CD4-positive, alpha-beta memory T cell (primary cell): ENCODE measurements around the gene PSPC1. TPM values are rescaled to one million over a fixed set of nuclear protein-coding genes. Genes with fewer than 3 reads are reported as not detected.

Experiments used
- CTCF ChIA-PET: fragments of 350-600 bp; sonication (Branson Sonifier 250); formaldehyde crosslinking; loops from one replicate; lab custom pipeline; 2021; ENCODE audit warnings: inconsistent platforms; ENCODE audit not compliant: partially characterized antibody; lab: Charles Lee
- POLR2A ChIA-PET: fragments of 350-600 bp; sonication (Branson Sonifier 250); formaldehyde crosslinking; loops from one replicate; lab custom pipeline; 2021; ENCODE audit not compliant: partially characterized antibody; lab: Charles Lee
- DNase-seq, 5 donors: peaks; one replicate each; pipeline versions ENCODE4 v3.0.0 to v3.0.0-alpha.2; 2020 to 2022; ENCODE audit warnings: mixed read lengths in 1 of 5
- H3K27ac ChIP-seq: one replicate; pipeline ENCODE4 v1.7.0; 2013; ENCODE audit warnings: low read depth, low read length
- H3K27me3 ChIP-seq: 2 replicates; pipeline ENCODE4 v1.7.0; 2013; ENCODE audit warnings: mild to moderate bottlenecking, low read length, moderate library complexity; ENCODE audit not compliant: insufficient read depth
- H3K36me3 ChIP-seq: 2 replicates; pipeline ENCODE4 v1.7.0; 2013; ENCODE audit warnings: mild to moderate bottlenecking, low read length, moderate library complexity; ENCODE audit not compliant: insufficient read depth
- H3K4me1 ChIP-seq: 2 replicates; pipeline ENCODE4 v1.7.0; 2013; ENCODE audit warnings: mild to moderate bottlenecking, low read length, moderate library complexity; ENCODE audit not compliant: insufficient read depth
- H3K4me3 ChIP-seq, 2 donors: one replicate each; pipeline ENCODE4 v1.7.0; 2013; ENCODE audit warnings: low read length in 2 of 2, mild to moderate bottlenecking in 1 of 2
- H3K9me3 ChIP-seq, 2 donors: one replicate each; pipeline ENCODE4 v1.7.0; 2013; ENCODE audit warnings: low read length in 2 of 2, control low read depth in 1 of 2; ENCODE audit not compliant: control insufficient read depth in 1 of 2
- H3K27ac Mint-ChIP-seq, 7 donors: one replicate each; pipeline ENCODE4 v1.8.0; 2020 to 2021; ENCODE audit warnings: mixed read lengths in 7 of 7, mild to moderate bottlenecking in 6 of 7, inconsistent platforms in 3 of 7, moderate library complexity in 3 of 7
- H3K27me3 Mint-ChIP-seq, 2 donors: one replicate each; pipeline ENCODE4 v1.8.0; 2020 to 2021; ENCODE audit warnings: mixed read lengths in 2 of 2
- H3K36me3 Mint-ChIP-seq, 2 donors: one replicate each; pipeline ENCODE4 v1.8.0; 2020 to 2021; ENCODE audit warnings: mixed read lengths in 2 of 2, inconsistent platforms in 1 of 2, mild to moderate bottlenecking in 1 of 2
- H3K4me1 Mint-ChIP-seq, 4 donors: one replicate each; pipeline ENCODE4 v1.8.0; 2020 to 2021; ENCODE audit warnings: mixed read lengths in 4 of 4, mild to moderate bottlenecking in 1 of 4
- H3K4me3 Mint-ChIP-seq, 8 donors: one replicate each; pipeline ENCODE4 v1.8.0; 2020 to 2021; ENCODE audit warnings: mixed read lengths in 8 of 8, mild to moderate bottlenecking in 7 of 8, moderate library complexity in 6 of 8, inconsistent platforms in 3 of 8
- H3K9me3 Mint-ChIP-seq, 8 donors: one replicate each; pipeline ENCODE4 v1.8.0; 2020 to 2021; ENCODE audit warnings: mixed read lengths in 8 of 8, mild to moderate bottlenecking in 5 of 8, inconsistent platforms in 3 of 8, moderate library complexity in 1 of 8
- intact Hi-C: fragments of 100-400 bp; cut with micrococcal nuclease; formaldehyde crosslinking; loops from one replicate; pipeline ENCODE4 v1.15.1; 2023
- polyA plus RNA-seq, 2 donors: library from polyadenylated mRNA; unstranded; fragments of 300-500 nt; fragmentation: Illumina TruSeq; gene quantifications; one replicate each; pipeline ENCODE4 v1.2.3, GENCODE V29; 2021
- total RNA-seq, 2 experiments: library from RNA; stranded (reverse); gene quantifications; one replicate each; pipeline ENCODE4 v1.2.3, GENCODE V29; 2021

PSPC1 gene
- total and polyA plus RNA-seq, 4 experiments from 2014 or later: 29.2 to 82.2 (median 58.2) TPM

DNA sequence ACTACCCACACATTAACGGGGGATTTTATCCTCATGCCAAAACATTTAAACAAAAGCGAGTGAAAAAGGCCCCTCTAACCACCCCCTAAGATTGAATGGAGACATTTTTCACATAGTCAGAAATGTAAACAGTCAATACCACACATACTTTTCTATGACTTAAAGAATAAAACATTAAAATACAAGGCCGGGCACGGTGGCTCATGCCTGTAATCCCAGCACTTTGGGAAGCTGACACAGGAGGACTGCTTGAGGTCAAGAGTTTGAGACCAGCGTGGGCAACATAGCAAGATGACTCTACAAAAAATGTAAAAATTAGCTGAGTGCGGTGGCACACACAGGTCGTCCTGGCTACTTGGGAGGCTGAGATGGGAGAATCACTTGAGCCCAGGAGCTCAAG, 102.0 kb downstream of the PSPC1 start:
- DNase-seq: no peak
- Mint-ChIP-seq H3K4me3 (no peak overlapping the region), H3K4me1 (peaks cover 17 to 27% (median 26%) of the 10 kb centered on the region in 4 donors), H3K36me3 (peaks cover 13 to 49% of the 10 kb centered on the region in 2 donors), H3K27me3 (no peaks in the 10 kb centered on the region), H3K27ac (peak overlapping the region in 2 of 7 donors; percentile 42 to 43), H3K9me3 (no peaks in the 10 kb centered on the region)
- Histone ChIP-seq H3K27ac (no peak overlapping the region), H3K4me1 (no peaks in the 10 kb centered on the region), H3K27me3 (no peaks in the 10 kb centered on the region), H3K9me3 (no peaks in the 10 kb centered on the region), H3K4me3 (no peak overlapping the region), H3K36me3 (peaks cover 14% of the 10 kb centered on the region)
- ChIA-PET POLR2A (no interaction called here), CTCF (no interaction called here)
- intact Hi-C loops: no loop called here

GRCh38 chr13:19676168-19676567, 106.6 kb downstream of the PSPC1 start:
- no peaks in the 10 kb centered on the region for H3K27me3 ChIP-seq
- intact Hi-C loops: no loop called here
- Mint-ChIP-seq H3K36me3 (peaks cover 34 to 73% of the 10 kb centered on the region in 2 donors), H3K4me3 (no peak overlapping the region), H3K9me3 (no peaks in the 10 kb centered on the region), H3K4me1 (peaks cover 0 to 7% (median 4%) of the 10 kb centered on the region in 4 donors), H3K27me3 (no peaks in the 10 kb centered on the region), H3K27ac (peak overlapping the region in 4 of 7 donors; percentile 42 to 83 (median 68))
- ChIA-PET CTCF (interaction anchor here (0.9 to 1.5 kb wide), 3 partner anchors 10 to 212 kb away, joined by 3 read pairs; no protein-coding TSS in a partner anchor), POLR2A (no interaction called here)
- H3K9me3 ChIP-seq: no peaks in the 10 kb centered on the region
- H3K27ac ChIP-seq: no peak overlapping the region
- no peak overlapping the region for H3K4me3 ChIP-seq
- no peaks in the 10 kb centered on the region for H3K4me1 ChIP-seq
- H3K36me3 ChIP-seq: peaks cover 51% of the 10 kb centered on the region
- DNase-seq: no peak

DNA sequence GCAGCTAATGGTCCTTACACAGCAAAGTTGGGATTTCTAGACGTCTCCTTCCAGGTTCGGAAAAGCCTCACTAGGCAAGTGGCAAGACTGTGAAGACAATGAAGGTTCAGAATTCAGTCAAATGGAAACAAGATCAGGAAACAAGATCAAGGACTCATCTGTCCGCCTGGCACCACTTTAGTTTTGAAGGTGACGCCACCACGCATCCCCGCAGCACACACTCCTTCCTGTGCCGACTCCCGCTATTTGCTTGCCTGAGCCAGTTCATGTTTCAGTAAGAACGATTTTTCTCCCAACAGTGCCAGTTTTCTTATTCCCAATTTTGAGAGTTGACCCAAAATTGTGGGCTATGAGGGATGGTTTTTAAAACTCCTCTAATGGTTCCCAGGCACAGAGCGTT, 107.8 kb downstream of the PSPC1 start:
- Mint-ChIP-seq H3K27ac (peak overlapping the region in 5 of 7 donors; percentile 19 to 67 (median 43)), H3K36me3 (peaks cover 41 to 79% of the 10 kb centered on the region in 2 donors), H3K4me1 (peaks cover 0 to 7% (median 4%) of the 10 kb centered on the region in 4 donors), H3K27me3 (no peaks in the 10 kb centered on the region), H3K9me3 (no peaks in the 10 kb centered on the region), H3K4me3 (no peak overlapping the region)
- Histone ChIP-seq H3K27me3 (no peaks in the 10 kb centered on the region), H3K9me3 (no peaks in the 10 kb centered on the region), H3K27ac (no peak overlapping the region), H3K36me3 (peaks cover 61% of the 10 kb centered on the region), H3K4me1 (no peaks in the 10 kb centered on the region), H3K4me3 (no peak overlapping the region)
- ChIA-PET POLR2A (interaction anchor here (0.7 to 0.9 kb wide), 2 partner anchors 9 to 189 kb away, joined by 3 read pairs; no protein-coding TSS in a partner anchor), CTCF (interaction anchor here (0.6 to 1.5 kb wide), 2 partner anchors 214 to 490 kb away, joined by 3 read pairs; no protein-coding TSS in a partner anchor)
- DNase-seq: no peak
- intact Hi-C loops: no loop called here

DNA sequence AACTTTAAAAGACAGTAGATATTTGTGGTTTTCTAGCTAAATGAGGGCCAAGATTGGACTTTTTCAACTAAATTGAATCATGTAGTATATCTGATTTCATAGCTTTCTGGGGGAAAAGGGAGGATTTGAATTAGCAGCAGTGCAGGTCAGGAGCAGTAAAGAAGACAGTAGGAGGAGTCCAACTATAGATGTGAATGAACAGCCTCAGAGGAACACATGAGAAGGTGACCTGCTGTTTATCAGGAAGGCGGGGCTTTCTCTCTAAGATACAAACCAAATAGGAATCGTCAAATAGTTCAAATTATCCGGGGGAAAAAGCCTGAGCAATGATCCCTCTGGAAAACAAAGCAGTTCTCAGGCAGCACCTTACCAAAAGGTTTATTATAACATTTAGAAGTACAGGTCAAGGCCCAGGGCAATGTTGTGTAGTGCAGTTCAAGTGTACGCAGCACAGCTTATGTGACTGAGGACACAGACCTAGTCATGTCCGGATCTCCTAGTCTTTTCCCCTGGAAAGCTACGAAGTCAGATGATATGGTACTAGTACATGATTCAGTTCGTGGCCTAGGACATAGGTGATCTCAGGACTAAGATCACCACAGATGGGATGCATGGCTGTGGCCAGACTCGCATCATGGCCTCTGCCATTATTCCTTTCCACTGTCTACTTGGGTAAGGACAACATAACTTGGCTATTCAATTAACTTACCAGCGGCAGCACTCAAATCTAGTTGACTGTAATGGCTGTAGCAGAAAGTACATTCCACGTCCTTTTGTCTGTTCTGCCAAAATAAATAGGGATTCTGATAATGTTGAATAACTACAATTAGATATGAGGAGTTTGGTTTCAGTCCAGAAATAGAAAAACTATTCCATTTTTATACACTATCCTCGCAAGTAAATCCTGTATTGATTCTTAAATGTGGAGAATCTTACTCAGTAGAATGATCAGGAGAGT, 109.0 kb downstream of the PSPC1 start:
- intact Hi-C loops: no loop called here
- DNase-seq: no peak
- CTCF ChIA-PET: no interaction called here

DNA sequence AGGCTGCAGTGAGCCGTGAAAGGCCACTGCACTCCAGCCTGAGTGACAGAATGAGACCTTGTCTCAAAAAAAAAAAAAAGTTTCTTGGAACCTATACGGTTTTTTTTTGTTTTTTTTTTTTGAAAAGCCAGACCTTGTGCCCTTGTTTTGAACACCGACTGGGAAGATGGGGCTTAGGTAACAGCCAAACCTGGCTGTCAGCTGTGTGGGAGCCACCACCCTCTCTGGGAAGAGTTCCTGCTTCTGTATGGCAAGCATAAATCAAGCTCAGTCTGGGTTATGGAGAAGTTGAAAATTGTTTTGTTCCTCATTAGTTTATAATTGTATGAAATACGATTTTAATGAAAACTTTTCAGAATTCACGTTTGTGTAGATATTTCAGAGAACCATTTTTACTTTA, 109.8 kb downstream of the PSPC1 start:
- no peak for DNase-seq
- no peaks in the 10 kb centered on the region for H3K27me3 Mint-ChIP-seq
- H3K9me3 Mint-ChIP-seq: no peaks in the 10 kb centered on the region
- no peaks in the 10 kb centered on the region for H3K4me1 ChIP-seq
- ChIA-PET POLR2A (no interaction called here), CTCF (no interaction called here)
- no peak overlapping the region for H3K27ac Mint-ChIP-seq
- no peak overlapping the region for H3K4me3 ChIP-seq
- no peak overlapping the region for H3K27ac ChIP-seq
- H3K4me1 Mint-ChIP-seq: peaks cover 0 to 5% (median 3%) of the 10 kb centered on the region in 4 donors
- H3K36me3 ChIP-seq: peaks cover 77% of the 10 kb centered on the region
- H3K9me3 ChIP-seq: no peaks in the 10 kb centered on the region
- H3K36me3 Mint-ChIP-seq: peaks cover 56 to 82% of the 10 kb centered on the region in 2 donors
- H3K27me3 ChIP-seq: no peaks in the 10 kb centered on the region
- H3K4me3 Mint-ChIP-seq: no peak overlapping the region
- intact Hi-C loops: no loop called here

More for the DNA sequence above, 109.0 kb downstream of the PSPC1 start:
- H3K27ac Mint-ChIP-seq: peak overlapping the region in 3 of 7 donors; percentile 1 to 53 (median 42)
- no peaks in the 10 kb centered on the region for H3K27me3 Mint-ChIP-seq
- Histone ChIP-seq H3K9me3 (no peaks in the 10 kb centered on the region), H3K36me3 (peaks cover 69% of the 10 kb centered on the region), H3K27ac (no peak overlapping the region), H3K27me3 (no peaks in the 10 kb centered on the region), H3K4me3 (no peak overlapping the region), H3K4me1 (no peaks in the 10 kb centered on the region)
- POLR2A ChIA-PET: interaction anchor here (0.7 to 0.9 kb wide), 2 partner anchors 8 to 190 kb away, joined by 3 read pairs; no protein-coding TSS in a partner anchor
- H3K4me1 Mint-ChIP-seq: peaks cover 0 to 5% (median 4%) of the 10 kb centered on the region in 4 donors
- no peak overlapping the region for H3K4me3 Mint-ChIP-seq
- H3K9me3 Mint-ChIP-seq: no peaks in the 10 kb centered on the region
- H3K36me3 Mint-ChIP-seq: peaks cover 48 to 82% of the 10 kb centered on the region in 2 donors

DNA sequence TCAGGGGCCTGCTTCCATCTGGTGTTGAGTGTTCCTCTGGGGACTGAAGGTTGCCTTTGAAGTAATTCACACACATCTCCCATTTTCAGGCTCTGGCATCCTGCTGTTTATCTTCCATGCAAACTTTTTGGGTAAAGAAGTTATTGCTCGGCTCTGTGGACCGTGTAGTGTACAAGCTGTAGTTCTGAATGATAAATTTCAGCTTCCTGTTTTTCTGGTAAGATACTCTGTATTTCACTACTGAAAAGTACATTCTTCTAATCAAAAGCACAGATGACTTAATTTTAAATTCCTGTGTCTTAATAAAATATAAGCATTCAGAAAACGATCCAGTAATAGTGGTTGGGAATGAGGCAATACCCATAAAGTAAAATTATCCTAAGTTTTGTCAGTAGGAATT, 112.6 kb downstream of the PSPC1 start:
- no peaks in the 10 kb centered on the region for H3K9me3 ChIP-seq
- peaks cover 60 to 85% of the 10 kb centered on the region in 2 donors for H3K36me3 Mint-ChIP-seq
- peaks cover 0 to 7% (median 1%) of the 10 kb centered on the region in 4 donors for H3K4me1 Mint-ChIP-seq
- ChIA-PET CTCF (no interaction called here), POLR2A (no interaction called here)
- H3K27ac ChIP-seq: no peak overlapping the region
- H3K9me3 Mint-ChIP-seq: peaks cover 0 to 2% (median 0%) of the 10 kb centered on the region in 8 donors
- H3K27ac Mint-ChIP-seq: peak overlapping the region in 3 of 7 donors; percentile 3 to 65 (median 53)
- no peaks in the 10 kb centered on the region for H3K27me3 Mint-ChIP-seq
- intact Hi-C loops: no loop called here
- H3K4me1 ChIP-seq: no peaks in the 10 kb centered on the region
- peaks cover 83% of the 10 kb centered on the region for H3K36me3 ChIP-seq
- H3K4me3 ChIP-seq: no peak overlapping the region
- no peak overlapping the region for H3K4me3 Mint-ChIP-seq
- no peaks in the 10 kb centered on the region for H3K27me3 ChIP-seq
- DNase-seq: no peak

DNA sequence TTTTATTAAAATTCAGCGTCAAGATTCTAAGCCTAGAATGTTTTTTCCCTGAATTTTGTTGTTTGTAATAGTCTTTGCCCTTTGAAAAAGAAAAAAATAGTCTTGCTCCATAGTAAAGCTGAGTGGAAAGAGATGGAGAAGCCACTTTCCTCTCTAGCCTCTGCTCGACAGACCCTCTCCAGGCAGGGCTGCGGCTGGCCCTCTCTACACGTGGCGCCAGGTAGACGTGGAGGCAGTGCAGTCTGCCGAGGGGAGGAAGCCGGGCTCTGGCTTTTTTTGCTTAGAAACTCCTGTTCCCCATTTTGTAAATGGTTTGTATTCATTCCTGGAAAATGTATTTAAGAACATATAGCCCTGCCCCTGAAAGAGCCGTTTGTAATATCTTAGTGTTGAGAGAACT, 114.0 kb downstream of the PSPC1 start:
- no peaks in the 10 kb centered on the region for H3K27me3 Mint-ChIP-seq
- no peak overlapping the region for H3K4me3 Mint-ChIP-seq
- H3K9me3 ChIP-seq: no peaks in the 10 kb centered on the region
- peaks cover 0 to 10% (median 4%) of the 10 kb centered on the region in 4 donors for H3K4me1 Mint-ChIP-seq
- H3K27ac Mint-ChIP-seq: peak overlapping the region in 3 of 7 donors; percentile 5 to 18 (median 6)
- no peaks in the 10 kb centered on the region for H3K27me3 ChIP-seq
- ChIA-PET POLR2A (no interaction called here), CTCF (no interaction called here)
- H3K36me3 Mint-ChIP-seq: peaks cover 63 to 85% of the 10 kb centered on the region in 2 donors
- no peak overlapping the region for H3K4me3 ChIP-seq
- no peak for DNase-seq
- peaks cover 80% of the 10 kb centered on the region for H3K36me3 ChIP-seq
- intact Hi-C loops: no loop called here
- H3K27ac ChIP-seq: no peak overlapping the region
- peaks cover 0 to 2% (median 0%) of the 10 kb centered on the region in 8 donors for H3K9me3 Mint-ChIP-seq
- no peaks in the 10 kb centered on the region for H3K4me1 ChIP-seq
